Activated CD4-positive, alpha-beta T cell treated with anti-CD3 and anti-CD28 coated beads, Interleukin-2, amount 50 U/mL, for 4 hours (primary cell): ENCODE measurements around the gene EPB41L4B.
"Not testable (repeated sequence)": the region's sequence is repeated elsewhere in the genome, so short reads cannot be mapped to it uniquely, and the experiment has no call there.

Experiments
- DNase-seq, 2 experiments: peaks; one replicate each; pipeline ENCODE4 v3.0.0-alpha.2; 2020

The EPB41L4B gene

GRCh38 chr9:109320742-109321448, at the start of gene EPB41L4B:
Gene EPB41L4B, minus strand, starts transcription at chr9:109321059. Its CDS starts 613 bp downstream, at chr9:109320446.
- peak; percentile 84 to 85 for DNase-seq

DNA sequence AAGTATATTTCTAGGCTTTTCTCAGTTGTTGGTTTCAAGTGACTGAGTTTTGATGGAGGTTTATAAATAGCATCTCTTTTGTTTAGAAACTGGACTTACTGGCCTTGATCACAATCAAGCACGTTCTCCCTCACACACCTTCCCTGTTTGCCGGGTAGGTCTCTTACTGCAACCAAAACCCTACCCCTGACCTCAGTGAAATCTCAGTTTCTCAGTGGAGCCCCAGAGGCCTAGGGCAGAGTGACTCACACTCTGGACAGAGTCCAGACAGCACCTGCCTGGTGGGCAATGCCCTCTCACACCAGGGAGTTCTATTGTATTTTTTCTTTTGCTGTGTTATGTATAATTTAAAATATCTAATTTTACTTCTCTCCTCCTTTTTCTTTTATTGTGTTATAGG, 48.4 kb upstream of the EPB41L4B start:
- DNase-seq = no peak

DNA sequence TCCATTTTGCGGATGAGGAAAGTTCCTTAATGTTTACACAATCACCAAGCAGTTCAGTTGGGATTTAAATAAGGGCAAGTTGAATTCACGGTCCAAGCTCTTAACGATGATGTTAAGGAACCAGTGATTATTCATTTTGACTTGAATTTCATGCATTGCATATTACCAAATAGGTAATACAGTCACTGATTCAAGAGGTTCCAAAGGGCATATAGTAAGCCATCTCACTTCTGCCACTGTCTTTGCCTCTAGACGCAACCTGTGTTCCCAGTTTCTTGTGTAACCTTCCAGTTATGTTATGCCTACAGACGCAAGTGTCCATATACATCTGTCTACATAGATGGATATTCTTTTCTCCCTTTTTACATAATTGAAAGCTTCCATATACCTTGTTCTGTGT, 39.9 kb upstream of the EPB41L4B start:
- DNase-seq = no peak

DNA sequence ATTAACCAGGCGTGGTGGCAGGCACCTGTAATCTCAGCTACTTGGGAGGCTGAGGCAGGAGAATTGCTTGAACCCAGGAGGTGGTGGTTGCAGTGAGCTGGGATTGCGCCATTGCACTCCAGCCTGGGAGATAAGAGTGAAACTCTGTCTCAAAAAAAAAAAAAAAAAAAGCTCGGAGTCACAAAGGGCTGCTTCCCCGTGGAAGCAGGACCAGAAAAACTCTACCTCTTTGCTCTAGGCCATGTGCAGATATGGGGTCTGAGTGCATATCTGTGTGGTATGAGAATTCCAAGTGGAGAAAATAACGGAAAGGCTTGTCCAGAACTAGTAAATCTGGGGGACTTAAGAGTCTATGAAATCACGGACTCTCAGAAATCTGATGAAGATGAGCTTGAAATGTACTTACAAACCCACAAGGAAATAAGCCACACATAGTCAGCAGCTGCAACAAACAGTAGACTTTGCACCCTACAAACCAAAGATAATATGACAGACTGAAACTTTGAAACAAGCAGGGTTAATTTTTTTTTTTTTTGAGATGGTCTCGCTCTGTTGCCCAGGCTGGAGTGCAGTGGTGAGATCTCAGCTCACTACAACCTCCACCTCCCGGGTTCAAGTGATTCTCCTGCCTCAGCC, 38.2 kb upstream of the EPB41L4B start:
- not testable (repeated sequence) for DNase-seq

DNA sequence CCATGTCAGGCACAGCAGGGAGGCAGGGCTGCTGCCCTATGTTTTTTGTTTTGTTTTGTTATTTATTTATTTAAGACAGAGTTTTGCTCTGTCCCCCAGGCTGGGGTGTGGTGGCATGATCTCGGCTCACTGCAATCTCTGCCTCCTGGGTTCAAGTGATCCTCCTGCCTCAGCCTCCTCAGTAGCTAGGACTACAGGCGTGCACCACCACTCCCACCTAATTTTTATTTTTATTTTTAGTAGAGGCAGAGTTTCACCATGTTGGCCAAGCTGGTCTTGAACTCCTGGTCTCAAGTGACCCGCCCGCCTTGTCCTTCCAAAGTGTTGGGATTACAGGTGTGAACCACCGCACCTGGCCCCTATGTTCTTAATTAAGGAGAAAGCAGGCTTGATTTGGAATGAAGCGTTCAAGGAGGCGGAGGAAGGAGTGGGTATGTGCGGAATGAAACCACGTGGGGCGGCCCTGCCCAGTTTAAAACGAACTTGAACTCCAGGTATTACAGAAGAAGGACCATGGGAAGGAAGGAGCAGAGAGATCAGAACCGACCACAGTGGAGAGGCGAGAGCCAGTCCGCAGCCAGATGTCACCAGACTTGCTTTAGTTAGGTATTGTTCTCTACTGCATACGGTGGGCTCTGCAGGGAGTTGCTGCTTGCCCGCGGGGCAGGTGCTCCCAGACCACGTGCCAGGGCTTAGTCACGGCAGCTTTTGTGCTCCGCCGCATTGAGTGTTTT, 34.9 kb upstream of the EPB41L4B start:
- DNase-seq = no peak

- no peak for DNase-seq
Observed at GRCh38 chr9:109354190-109354589, 33.3 kb upstream of the EPB41L4B start.

- DNase-seq = no peak
Observed at GRCh38 chr9:109351032-109351431, 30.2 kb upstream of the EPB41L4B start.

DNA sequence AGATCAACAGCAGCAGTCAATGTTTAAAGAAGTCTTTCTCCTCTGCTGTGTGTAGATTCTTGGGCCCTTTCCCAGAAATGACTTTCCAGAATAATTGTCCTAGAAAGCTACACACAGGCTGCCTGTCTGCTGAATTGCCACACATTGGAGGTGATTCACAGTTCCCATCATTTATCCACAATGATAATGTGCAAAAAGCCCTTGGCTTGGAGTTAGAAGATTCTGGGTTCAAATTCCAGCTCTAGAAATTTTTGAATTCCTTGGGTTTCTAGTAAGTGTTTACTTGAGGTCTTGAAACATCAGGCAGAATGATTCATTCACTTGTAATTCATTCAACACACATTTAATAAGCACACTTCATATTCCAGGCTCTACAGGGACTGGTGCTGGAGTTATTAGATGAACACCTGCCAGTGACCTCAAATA, 28.6 kb upstream of the EPB41L4B start:
- DNase-seq = no peak

DNA sequence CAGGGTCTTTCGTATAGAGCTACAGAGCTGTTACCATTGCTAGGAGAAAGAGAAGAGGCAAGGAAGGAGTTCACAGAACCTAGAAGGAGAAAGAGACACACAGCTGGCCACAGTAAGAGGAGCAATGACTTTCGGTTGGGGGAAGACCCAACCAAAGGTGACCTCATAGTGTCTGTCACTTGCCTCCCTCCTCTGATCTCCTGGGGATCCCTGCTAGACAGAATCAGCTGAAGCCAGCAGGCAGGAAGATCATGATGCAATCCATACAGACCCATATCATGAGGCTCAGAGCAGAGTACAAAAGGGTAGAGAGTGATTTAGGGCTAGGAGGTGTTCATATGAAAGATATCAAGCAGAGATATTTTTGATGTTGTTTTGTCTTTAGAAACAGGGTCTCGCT, 26.0 kb upstream of the EPB41L4B start:
- no peak for DNase-seq

- DNase-seq = no peak
Observed at GRCh38 chr9:109344866-109345265, 24.0 kb upstream of the EPB41L4B start.

GRCh38 chr9:109342878-109343277, 22.0 kb upstream of the EPB41L4B start:
- DNase-seq = no peak

- DNase-seq = no peak
Observed at GRCh38 chr9:109341561-109341960, 20.7 kb upstream of the EPB41L4B start.

- DNase-seq = not testable (repeated sequence)
Observed at GRCh38 chr9:109340979-109341378, 20.1 kb upstream of the EPB41L4B start.

DNA sequence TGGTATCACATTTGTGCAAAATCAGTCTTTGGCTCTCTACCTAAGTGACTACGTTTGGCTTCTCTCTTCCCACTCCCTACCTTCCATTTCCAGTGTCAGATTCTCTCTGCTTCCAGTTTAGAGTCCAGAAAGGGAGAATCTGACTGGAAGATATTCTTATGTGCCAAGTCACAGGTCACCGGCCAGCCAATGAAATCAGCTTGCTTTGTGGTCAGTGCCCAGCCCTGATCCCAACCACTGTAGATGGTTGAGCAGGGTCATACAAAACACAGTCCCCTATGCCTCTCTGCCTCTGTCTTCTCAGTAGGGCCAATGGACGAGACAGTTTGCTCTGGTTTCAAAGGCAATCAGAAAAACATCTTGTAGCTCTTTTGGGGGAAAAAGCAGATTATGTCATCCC, 15.6 kb upstream of the EPB41L4B start:
- DNase-seq = no peak

DNA sequence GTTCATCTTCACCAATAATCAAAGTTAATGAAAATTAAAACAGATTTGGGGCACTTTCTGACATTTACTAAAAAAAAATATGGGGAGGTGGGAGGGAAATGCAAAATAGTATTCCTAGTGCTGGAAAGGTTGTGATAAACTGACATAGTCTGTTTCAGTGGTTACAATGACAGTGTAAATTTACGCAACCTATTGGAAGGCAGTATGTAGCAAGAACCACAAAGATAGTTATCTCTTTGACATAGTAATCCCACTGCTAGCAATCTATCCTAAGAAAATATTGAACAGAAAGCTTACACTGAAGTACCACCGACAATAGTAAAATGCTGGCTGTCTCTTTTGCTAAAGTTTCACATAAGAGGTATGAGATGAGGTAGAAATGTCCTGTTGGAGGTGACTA, 15.1 kb upstream of the EPB41L4B start:
- DNase-seq = no peak

DNA sequence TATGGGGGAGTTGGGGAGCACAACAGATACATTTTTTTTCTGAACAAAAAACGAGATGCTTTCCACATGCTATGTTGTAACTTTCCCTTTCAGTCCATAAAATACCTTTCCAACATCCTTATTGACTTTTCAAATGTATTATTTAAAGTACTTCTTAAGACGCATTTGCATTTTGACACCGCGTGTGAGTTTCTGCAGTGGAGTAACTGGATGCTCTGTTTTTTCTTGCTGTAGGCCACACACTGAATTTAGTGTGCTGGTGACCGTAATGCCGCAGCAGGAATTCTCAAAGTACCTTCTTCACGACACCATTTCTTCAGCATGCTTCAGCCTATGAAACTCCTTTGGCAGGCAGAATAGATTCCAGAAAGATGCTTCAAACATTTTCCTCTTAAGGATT, 14.3 kb upstream of the EPB41L4B start:
- no peak for DNase-seq

- DNase-seq = no peak
Observed at GRCh38 chr9:109331353-109331752, 10.5 kb upstream of the EPB41L4B start.

GRCh38 chr9:109329638-109330258, 8.9 kb upstream of the EPB41L4B start:
- DNase-seq = no peak

GRCh38 chr9:109328978-109329637, 8.2 kb upstream of the EPB41L4B start:
- no peak for DNase-seq

DNA sequence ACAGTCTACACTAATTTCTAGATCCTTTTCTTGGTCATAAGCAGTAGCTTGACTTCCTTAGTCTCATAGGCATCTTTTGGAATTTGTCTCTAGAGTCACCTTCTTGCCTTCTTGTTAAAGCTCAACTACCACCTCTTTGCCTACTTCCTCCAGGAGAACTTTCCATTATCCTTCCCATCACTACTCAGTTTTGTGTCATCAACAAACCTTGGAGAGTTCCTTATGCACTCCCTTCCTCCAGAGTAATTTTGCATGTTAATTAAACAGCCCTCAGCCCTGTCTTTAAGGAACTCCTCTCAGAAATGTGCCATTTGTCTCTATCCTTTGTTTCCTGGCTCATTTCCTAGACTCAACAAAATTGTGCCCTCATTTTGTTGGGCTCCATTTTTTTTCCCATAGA, 4.2 kb upstream of the EPB41L4B start:
- no peak for DNase-seq

GRCh38 chr9:109323771-109324170, 2.9 kb upstream of the EPB41L4B start:
- no peak for DNase-seq

DNA sequence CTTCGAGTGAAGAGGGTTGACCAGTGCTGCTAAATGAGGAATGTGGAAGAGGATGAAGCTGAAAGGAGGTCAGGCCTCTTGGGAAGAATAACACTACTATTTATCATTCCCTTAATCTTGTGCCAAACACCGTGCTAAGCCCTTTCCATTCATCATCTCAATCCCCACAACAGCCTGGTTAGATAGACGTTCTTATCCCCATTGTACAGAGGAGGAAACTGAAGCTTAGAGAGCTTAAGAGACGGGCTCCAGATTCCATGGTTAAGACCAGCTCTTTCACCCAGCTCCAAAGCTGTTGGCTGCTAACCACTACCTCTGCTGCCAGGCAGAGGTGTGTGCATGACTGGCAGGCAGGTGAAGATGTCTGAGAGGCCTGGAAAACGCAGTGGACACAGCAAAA, 868 bp upstream of the EPB41L4B start:
- no peak for DNase-seq

DNA sequence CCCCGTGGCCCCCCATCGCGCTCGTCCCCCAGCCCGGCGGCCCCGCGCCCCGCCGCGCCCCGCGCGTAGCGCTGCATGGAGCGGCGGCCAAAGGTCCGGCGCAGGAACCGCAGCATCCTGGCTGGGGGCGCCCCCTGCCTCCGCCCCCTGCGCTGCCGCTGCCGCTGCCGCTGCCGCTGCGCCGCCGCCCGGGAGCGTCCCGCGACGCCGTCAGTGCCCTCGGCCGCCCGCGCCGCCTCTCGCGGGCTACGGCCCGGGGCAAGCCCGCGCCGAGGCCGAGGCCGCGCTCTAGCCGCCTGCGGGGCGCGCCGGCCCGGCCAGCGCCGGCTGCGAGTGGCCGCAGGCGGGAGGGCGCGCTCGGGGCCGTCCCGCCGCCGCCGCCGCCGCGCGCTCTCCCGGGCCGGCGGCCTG, 523 bp downstream of the EPB41L4B start:
- DNase-seq = no peak
